ENCODE measurements around the gene GRK2. TPM values are rescaled to one million over a fixed set of nuclear protein-coding genes. Genes with fewer than 3 reads are reported as not detected.
"Not testable (repeated sequence)": the region's sequence is repeated elsewhere in the genome, so short reads cannot be mapped to it uniquely, and the experiment has no call there.

The GRK2 gene
- total RNA-seq: 244 and 248 TPM in 2 replicates

DNA sequence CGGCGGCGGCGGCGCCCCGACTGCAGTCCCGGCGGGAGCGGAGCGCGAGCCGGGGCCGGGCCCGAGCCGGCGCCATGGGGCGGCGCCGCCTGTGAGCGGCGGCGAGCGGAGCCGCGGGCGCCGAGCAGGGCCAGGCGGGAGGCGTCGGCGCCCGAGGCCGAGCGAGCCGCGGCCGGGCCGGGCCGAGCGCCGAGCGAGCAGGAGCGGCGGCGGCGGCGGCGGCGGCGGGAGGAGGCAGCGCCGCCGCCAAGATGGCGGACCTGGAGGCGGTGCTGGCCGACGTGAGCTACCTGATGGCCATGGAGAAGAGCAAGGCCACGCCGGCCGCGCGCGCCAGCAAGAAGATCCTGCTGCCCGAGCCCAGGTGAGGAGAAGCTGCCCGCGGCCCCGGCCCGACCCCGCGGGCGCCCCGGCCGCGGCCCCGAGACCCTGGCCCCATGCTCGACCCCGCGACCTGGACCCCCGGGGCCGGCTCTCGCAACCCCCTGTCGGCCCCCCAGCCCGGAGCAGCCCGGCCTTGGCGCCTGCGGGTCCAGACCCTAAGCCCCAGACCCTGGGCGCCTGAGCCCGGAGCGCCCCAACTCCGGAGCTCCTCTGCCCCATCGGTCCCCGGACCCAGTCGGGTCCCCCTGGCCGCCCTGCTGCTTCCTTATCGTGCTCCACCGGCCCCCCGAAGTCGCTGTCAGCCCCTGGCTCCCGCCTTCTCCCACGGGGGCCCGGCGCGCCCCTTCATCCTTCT, at the start of gene GRK2:
TSS of gene GRK2 (plus strand) at position 25 of the 739 bp plus-strand sequence. CDS start at position 252, 227 bp downstream.
- no peaks in the 10 kb centered on the region for H3K9me3 Mint-ChIP-seq
- H3K36me3 Mint-ChIP-seq (ENCODE audit: low read depth): peaks cover 44% of the 10 kb centered on the region
- peaks cover 67% of the 10 kb centered on the region for H3K4me1 Mint-ChIP-seq
- peak; percentile 83 for DNase-seq
- no peaks in the 10 kb centered on the region for H3K27me3 Mint-ChIP-seq
- peak within 1 kb of the TSS; percentile 97 for H3K4me3 Mint-ChIP-seq
- peak within 1 kb of the TSS; percentile 94 for H3K27ac Mint-ChIP-seq
- intact Hi-C loops (cut with micrococcal nuclease): loop anchor here (1.0 to 10.0 kb wide), 4 partner anchors 51 to 1612 kb away; partner anchors contain the start of genes AIP, PPP1CA and TBC1D10C

DNA sequence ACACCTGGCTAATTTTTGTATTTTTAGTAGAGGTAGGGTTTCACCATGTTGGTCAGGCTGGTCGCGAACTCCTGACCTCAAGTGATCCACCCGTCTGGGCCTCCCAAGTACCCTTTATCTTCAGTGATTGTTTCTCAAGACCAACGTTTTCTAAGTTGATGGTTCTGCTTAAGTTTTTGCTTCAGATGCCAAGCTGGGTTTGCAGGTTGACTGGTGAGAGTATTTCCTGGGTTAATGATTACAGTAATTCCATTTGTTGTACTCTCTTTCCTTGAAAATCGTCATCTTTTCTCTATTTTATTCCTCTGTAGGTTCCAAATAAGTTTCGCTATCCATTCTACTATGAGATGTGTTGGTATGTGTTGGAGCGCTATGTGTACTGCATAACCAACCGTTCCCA, 38.5 kb upstream of the GRK2 start:
- Mint-ChIP-seq H3K9me3 (no peaks in the 10 kb centered on the region), H3K27me3 (no peaks in the 10 kb centered on the region), H3K27ac (no peak overlapping the region), H3K36me3 (ENCODE audit: low read depth) (peaks cover 51% of the 10 kb centered on the region), H3K4me1 (peaks cover 15% of the 10 kb centered on the region), H3K4me3 (no peak overlapping the region)
- intact Hi-C loops (cut with micrococcal nuclease): no loop called here
- no peak for DNase-seq

DNA sequence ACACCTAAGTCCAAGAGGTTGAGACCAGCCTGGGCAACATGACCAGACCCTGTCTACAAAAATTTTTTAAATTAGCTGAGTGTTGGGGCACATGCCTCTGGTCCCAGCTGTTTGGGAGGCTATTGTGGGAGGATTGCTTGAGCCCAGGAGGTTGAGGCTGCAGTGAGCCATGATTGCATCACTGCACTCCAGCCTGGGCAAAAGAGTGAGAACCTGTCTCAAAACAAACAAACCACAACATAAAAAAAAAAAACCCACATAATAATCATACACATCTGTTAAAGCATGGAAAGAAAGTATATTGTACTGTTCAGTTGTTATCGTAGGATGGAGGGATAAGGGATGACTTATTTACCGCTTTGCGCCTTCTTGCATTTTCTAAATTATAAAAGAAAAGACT, 35.9 kb upstream of the GRK2 start:
- no peak overlapping the region for H3K4me3 Mint-ChIP-seq
- intact Hi-C loops (cut with micrococcal nuclease): no loop called here
- H3K36me3 Mint-ChIP-seq (ENCODE audit: low read depth): peaks cover 46% of the 10 kb centered on the region
- H3K4me1 Mint-ChIP-seq: peaks cover 26% of the 10 kb centered on the region
- H3K27ac Mint-ChIP-seq: peak overlapping the region; percentile 70
- no peak for DNase-seq
- no peaks in the 10 kb centered on the region for H3K27me3 Mint-ChIP-seq
- no peaks in the 10 kb centered on the region for H3K9me3 Mint-ChIP-seq

DNA sequence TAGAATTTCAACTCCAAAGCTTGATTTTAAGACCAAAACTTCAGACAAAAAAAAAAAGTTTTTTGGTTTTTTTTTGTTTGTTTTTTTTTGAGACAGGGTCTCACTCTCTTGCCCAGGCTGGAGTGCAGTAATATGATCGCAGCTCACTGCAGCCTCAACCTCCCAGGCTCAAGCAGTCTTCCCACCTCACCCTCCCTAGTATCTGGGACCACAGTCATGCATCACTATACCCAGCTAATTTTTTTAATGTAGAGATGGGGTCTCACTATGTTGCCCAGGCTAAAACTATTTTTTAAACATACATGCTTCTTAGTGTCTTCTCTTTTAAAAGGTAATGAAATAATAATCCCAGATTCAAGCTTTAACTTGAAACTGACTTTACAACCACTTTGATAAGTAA, 35.4 kb upstream of the GRK2 start:
- H3K36me3 Mint-ChIP-seq (ENCODE audit: low read depth): peaks cover 47% of the 10 kb centered on the region
- intact Hi-C loops (cut with micrococcal nuclease): no loop called here
- H3K4me1 Mint-ChIP-seq: peaks cover 26% of the 10 kb centered on the region
- no peaks in the 10 kb centered on the region for H3K9me3 Mint-ChIP-seq
- no peak for DNase-seq
- H3K4me3 Mint-ChIP-seq: no peak overlapping the region
- H3K27ac Mint-ChIP-seq: no peak overlapping the region
- H3K27me3 Mint-ChIP-seq: no peaks in the 10 kb centered on the region

DNA sequence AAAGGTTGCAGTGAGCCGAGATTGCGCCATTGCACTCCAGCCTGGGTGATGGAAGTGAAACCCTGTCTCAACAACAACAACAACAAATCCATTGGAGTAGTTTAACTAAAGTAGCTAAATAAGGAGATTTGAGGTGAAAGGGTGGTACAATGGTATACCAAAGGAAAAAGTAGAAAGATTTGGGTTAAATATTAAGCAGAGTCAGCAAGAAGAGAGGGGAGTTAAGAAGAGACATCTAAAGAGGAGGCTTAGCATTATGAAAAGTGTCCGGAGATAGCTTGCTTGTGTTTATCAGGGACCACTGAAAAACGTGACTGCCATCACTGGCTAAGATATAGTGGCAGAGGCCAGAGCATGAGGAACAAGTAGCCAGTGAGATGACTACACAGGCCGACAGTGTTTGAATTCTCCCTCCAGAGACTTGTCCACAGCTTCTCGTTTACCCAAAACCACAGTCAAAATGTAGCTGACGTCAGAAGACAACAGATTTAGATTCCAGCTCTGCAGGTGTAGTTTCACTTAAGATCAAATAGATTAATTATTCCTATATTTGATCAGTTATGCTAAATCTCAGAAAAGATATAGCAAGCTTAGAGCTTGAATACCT, 32.6 kb upstream of the GRK2 start:
- H3K27ac Mint-ChIP-seq: no peak overlapping the region

DNA sequence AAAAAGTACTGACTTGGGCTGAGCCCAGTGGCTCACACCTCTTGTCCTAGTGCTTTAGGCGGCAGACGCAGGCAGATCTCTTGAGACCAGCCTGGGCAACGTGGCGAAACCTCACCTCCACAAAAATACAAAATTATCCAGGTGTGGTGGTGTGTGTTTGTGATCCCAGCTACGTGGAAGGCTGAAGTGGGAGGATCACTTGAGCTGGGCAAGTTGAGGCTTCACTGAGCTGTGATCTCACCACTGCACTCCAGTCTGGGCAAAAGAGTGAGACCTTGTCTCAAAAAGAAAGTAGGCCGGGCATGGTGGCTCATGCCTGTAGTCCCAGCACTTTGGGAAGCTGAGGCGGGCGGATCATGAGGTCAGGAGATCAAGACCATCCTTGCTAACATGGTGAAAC, 31.7 kb upstream of the GRK2 start:
- peaks cover 23% of the 10 kb centered on the region for H3K36me3 Mint-ChIP-seq (ENCODE audit: low read depth)
- H3K4me3 Mint-ChIP-seq; H3K9me3 Mint-ChIP-seq; H3K27me3 Mint-ChIP-seq; H3K27ac Mint-ChIP-seq; intact Hi-C loops (cut with micrococcal nuclease): not testable (repeated sequence)
- H3K4me1 Mint-ChIP-seq: peaks cover 35% of the 10 kb centered on the region
- peak; percentile 58 for DNase-seq

More for the DNA sequence above, 32.6 kb upstream of the GRK2 start:
- no peaks in the 10 kb centered on the region for H3K9me3 Mint-ChIP-seq
- no peak overlapping the region for H3K4me3 Mint-ChIP-seq
- H3K27me3 Mint-ChIP-seq: no peaks in the 10 kb centered on the region
- intact Hi-C loops (cut with micrococcal nuclease): no loop called here
- peaks cover 30% of the 10 kb centered on the region for H3K4me1 Mint-ChIP-seq
- H3K36me3 Mint-ChIP-seq (ENCODE audit: low read depth): peaks cover 29% of the 10 kb centered on the region
- DNase-seq: no peak

DNA sequence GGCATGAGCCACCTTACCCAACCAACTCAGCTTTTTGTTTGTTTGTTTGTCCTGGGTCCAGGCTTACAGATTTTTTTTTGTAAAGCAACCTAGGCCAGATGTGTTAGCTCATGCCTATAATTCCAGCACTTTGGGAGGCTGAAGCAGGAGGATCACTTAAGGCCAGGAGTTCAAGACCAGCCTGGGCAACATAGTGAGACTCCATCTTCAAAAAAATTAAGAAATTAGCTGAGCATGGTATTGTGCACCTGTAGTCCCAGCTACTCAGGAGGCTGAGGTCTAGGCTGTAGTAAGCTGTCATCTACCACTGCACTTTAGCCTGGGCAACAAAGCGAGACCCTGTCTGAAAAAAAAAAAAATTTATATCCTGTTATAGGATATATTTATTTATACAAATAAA, 28.7 kb upstream of the GRK2 start:
- Mint-ChIP-seq H3K4me3 (no peak overlapping the region), H3K9me3 (no peaks in the 10 kb centered on the region), H3K4me1 (peaks cover 39% of the 10 kb centered on the region), H3K27me3 (no peaks in the 10 kb centered on the region), H3K36me3 (ENCODE audit: low read depth) (peaks cover 29% of the 10 kb centered on the region), H3K27ac (no peak overlapping the region)
- intact Hi-C loops (cut with micrococcal nuclease): no loop called here
- no peak for DNase-seq

DNA sequence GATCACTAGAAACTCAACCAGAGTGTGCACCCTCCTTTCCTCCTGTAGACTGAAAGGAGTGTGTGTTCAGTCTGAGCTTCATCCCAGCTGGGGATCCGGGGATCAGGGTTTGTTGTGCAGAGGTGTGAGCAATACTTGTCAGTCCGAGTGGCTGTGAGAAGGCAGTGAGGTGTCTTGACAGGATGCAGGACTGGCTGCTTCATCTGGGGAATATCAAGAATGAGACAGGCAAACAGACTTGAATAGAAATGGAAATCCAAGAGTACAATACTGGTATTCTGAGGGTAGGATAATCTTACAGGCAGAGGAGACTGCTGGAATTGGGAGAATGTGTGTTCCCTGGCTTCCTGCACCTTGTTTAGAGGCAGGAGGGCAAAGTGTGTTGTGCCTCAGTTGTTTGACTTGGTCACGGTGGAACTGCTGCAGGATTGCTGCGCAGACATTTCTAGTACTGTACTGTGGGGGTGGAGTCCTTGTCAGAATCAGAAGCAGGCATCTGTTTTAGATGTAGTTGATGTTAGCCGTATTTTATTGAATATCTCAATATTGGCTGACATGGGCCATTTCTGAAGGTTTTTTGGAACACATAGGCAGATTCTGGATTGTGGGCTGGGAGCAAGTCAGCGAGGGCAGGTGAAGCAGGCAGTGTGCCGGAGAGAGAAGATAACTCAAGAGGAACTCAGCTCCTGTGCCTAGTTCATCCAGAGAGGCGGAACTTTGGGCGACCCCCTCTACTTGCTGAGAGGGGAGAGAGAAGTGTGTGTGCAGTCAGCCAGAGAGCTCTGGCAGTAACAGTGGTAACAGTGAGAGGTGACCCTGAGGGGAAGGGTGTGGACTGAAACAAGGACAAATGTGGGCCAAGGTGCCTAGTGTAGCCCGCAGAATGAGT, 27.1 kb upstream of the GRK2 start:
- peak overlapping the region; percentile 100 for H3K4me3 Mint-ChIP-seq
- intact Hi-C loops (cut with micrococcal nuclease): no loop called here
- peak overlapping the region; percentile 86 for H3K27ac Mint-ChIP-seq
- H3K27me3 Mint-ChIP-seq: no peaks in the 10 kb centered on the region
- H3K9me3 Mint-ChIP-seq: no peaks in the 10 kb centered on the region
- H3K4me1 Mint-ChIP-seq: peaks cover 45% of the 10 kb centered on the region
- peaks cover 43% of the 10 kb centered on the region for H3K36me3 Mint-ChIP-seq (ENCODE audit: low read depth)
- peak; percentile 68 for DNase-seq

DNA sequence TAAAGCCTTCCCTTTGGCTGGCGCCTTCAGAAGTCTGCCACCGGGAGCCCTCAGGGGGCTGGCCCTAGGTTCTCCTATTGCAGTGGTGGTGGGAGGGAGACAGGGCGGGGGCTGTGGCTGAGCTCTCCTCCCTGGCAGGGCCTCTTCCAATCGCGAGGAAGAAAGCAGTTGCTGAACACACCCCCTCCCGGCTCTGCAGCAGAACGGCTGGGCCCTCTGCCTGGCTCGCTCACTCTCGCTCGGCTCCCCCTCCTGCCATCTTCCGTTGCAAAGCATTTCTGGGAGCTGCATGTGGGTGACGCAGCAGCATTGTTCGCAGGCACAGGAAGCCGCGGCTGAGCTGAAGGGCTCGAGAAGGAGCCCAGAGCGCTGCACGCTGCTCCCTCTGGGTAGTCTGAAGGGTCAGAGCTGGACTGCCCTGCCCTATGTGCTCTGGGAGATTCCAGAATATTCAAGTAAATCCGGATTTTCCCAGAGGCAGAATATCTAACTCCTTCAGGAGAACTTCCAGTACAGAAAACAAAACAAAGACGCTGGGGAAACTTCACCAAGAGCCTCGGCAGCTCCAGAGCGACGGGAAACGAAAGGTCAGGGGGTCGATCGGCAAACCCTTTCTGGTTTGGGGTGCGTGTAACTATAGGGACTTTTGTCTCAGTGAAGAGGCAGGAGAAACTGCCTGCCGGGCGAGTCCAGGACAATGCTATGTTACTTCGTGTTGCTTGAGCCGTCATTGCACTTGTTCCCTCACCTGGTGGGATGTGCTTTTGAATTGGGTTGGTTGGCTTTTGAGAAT, 26.3 kb upstream of the GRK2 start:
- Mint-ChIP-seq H3K27me3 (no peaks in the 10 kb centered on the region), H3K27ac (peak overlapping the region; percentile 98), H3K4me1 (peaks cover 43% of the 10 kb centered on the region), H3K36me3 (ENCODE audit: low read depth) (peaks cover 48% of the 10 kb centered on the region), H3K9me3 (no peaks in the 10 kb centered on the region), H3K4me3 (peak overlapping the region; percentile 100)
- peak; percentile 98 for DNase-seq
- intact Hi-C loops (cut with micrococcal nuclease): loop anchor here (1.0 to 10.0 kb wide), 3 partner anchors 23 to 155 kb away; no protein-coding TSS in a partner anchor

DNA sequence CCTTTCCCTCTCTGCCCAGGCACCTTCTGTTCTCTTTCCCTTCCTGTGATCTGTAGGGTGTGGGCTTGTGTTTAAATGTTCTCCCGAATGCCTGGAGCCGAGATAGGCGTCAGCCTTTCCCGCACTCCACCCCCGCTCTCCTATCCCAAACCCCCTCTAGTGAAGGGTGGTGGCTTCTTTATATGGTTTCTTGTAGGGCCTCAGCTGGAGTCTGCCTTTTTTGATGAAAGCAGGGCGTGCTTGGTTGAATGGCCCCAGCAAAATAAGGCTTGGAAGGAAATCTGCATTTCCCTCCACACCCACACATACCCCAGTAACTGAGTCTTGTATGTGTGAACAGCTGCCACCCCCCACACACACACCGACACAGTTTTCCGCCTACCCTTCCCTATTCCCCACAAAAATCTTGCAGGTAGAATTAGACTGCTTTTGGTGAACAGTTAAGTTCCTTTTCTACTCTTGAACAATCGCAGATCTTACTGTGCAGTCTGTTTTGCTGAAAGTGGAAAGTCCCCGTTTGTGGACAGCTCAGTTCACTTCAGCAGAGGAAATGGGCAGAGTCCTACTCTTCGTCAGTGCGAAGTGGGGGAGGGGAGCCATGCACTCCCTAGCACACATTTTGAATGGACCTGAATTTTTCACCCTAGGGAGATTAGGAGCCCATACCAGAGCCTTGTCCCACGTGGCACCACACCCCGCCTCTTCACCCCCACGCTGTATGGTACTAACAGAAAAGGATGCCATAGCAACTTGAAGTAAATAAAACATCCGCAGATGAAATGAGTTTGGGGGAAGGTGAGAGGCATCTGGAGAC, 25.5 kb upstream of the GRK2 start:
- Mint-ChIP-seq H3K36me3 (ENCODE audit: low read depth) (peaks cover 56% of the 10 kb centered on the region), H3K9me3 (no peaks in the 10 kb centered on the region), H3K4me3 (peak overlapping the region; percentile 100), H3K4me1 (peaks cover 49% of the 10 kb centered on the region), H3K27ac (peak overlapping the region; percentile 98), H3K27me3 (no peaks in the 10 kb centered on the region)
- intact Hi-C loops (cut with micrococcal nuclease): loop anchor here (1.0 to 10.0 kb wide), 6 partner anchors 22 to 268 kb away; partner anchors contain the start of genes CDK2AP2 and KDM2A
- DNase-seq: peak; percentile 94

DNA sequence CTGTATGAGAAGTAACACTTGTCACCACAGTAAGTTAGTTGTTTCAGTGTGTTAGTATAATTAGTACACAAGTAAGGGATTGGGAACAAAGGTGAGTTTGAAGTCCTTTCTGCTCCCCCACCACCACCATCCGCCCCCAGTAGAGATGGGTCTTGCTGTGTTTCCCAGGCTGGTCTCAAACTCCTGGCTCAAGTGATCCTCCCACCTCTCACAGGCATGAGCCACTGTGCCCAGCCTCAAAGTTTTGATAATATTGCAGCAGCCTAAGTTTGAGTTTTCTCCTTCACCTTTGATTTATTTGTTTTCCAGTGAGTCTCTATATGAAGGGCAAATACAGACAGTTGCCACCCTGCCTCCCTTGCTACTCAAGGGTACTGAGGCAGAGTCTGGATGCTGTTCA, 23.7 kb upstream of the GRK2 start:
- Mint-ChIP-seq H3K4me1 (peaks cover 49% of the 10 kb centered on the region), H3K4me3 (peak overlapping the region; percentile 100), H3K9me3 (no peaks in the 10 kb centered on the region), H3K27me3 (no peaks in the 10 kb centered on the region), H3K36me3 (ENCODE audit: low read depth) (peaks cover 70% of the 10 kb centered on the region), H3K27ac (peak overlapping the region; percentile 67)
- intact Hi-C loops (cut with micrococcal nuclease): loop anchor here (10.0 kb wide), 1 partner anchor 158 kb away; no protein-coding TSS in a partner anchor
- DNase-seq: no peak

DNA sequence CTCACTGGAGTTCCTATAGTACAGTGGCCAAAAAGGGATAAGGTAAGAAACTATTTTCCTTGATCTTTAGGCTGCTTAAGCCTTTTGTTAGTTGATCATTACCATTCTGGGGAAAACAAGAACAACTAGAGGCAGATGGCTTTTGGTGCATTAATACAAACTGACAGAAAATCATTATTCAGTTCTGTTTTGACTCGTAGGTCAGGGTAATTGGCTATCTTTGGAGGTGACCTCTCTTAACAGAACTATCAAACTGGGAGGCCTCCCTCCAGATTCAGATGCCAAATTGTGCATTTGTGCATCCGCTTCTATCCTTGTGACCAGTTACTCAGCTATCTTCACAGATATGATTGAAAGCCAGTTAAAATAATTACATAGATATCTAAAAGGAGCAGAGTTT, 23.2 kb upstream of the GRK2 start:
- peak overlapping the region; percentile 100 for H3K4me3 Mint-ChIP-seq
- H3K27me3 Mint-ChIP-seq: no peaks in the 10 kb centered on the region
- H3K4me1 Mint-ChIP-seq: peaks cover 49% of the 10 kb centered on the region
- no peak for DNase-seq
- peaks cover 74% of the 10 kb centered on the region for H3K36me3 Mint-ChIP-seq (ENCODE audit: low read depth)
- H3K27ac Mint-ChIP-seq: peak overlapping the region; percentile 61
- intact Hi-C loops (cut with micrococcal nuclease): loop anchor here (10.0 kb wide), 1 partner anchor 158 kb away; no protein-coding TSS in a partner anchor
- H3K9me3 Mint-ChIP-seq: no peaks in the 10 kb centered on the region

Data from activated CD4-positive, alpha-beta T cell treated with anti-CD3 and anti-CD28 coated beads, Interleukin-2, amount 10 ng/mL, durations not matched to agents 24 days and 14 days (primary cell).